ENCODE data around the gene AADACL4. TPM values are rescaled to one million over a fixed set of nuclear protein-coding genes. Genes with fewer than 3 reads are reported as not detected.

The AADACL4 gene
- total and polyA plus RNA-seq, 9 of the 15 experiments (the other 6 are each of a cell fraction or from before 2014, with no cell fraction given): not detected

DNA sequence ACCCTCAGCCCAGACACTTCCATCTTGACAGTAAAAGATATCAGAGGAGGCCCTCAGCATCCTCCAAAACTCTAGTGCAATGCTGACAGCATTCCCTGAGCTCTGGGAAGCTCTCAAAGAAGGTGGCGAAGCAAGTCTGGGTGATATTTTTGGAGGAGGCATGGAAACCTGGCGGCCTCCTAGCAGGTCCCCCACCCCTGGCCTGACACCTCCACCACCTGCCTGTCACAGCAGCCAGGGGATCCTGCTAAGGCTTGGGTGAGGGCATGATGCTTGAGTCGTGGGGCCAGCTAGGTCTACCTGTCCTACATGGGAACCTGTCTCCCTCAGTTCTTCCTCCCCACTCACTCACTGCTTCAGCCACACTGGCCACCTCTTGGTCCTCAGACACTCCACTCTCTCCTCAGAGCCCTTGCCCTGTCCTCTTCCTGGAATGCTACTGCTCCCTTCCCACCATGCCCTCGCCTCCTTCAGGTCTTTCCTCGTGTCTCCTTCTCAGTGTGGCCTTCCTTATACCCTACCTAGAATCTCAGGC, 34.3 kb upstream of the AADACL4 start:
- no peak overlapping the region for H2AFZ ChIP-seq (ENCODE audit: low read depth, low read length)
- DNase-seq (ENCODE audit: extremely low read depth in 1 of 4, low spot score in 3 of 4): no peak
- peaks cover 82% of the 10 kb centered on the region for H3K79me2 ChIP-seq (ENCODE audit: control insufficient read depth, insufficient read depth, low read length)
- peak overlapping the region in 1 of 2 experiments; percentile 31; a peak in 1 of 4 replicates for H3K9ac ChIP-seq (ENCODE audit: insufficient read depth in 1 of 2, low read depth in 2 of 2, low read length in 2 of 2)
- H4K20me1 ChIP-seq (replicated peaks; ENCODE audit: control insufficient read depth, insufficient read depth, low read length): peaks cover 11% of the 10 kb centered on the region; the same call in 1 of the 2 replicates
- ChIA-PET POLR2A (interaction anchor here (0.6 to 1.4 kb wide), 9 partner anchors 8 to 682 kb away, joined by 3 to 6 read pairs (median 3); partner anchors contain the start of gene DHRS3), CTCF (ENCODE audit: low intra/inter-chr PET ratio) (no interaction called here)
- no peak overlapping the region; the same call in 2 of the 3 replicates for H3K27ac ChIP-seq (ENCODE audit: extremely low read depth, low read depth, low read length)
- H3K4me1 ChIP-seq (replicated peaks in 1 of 2; ENCODE audit: control insufficient read depth in 2 of 2, insufficient read depth in 2 of 2, low read length in 2 of 2): peaks cover 6 to 12% of the 10 kb centered on the region in 2 experiments
- intact Hi-C loops (cut with micrococcal nuclease) (no loop called here), in situ Hi-C loops (cut with MboI) (loop anchor here (25.0 kb wide), 1 partner anchor 297 kb away; no protein-coding TSS in a partner anchor)
- H3K9me3 ChIP-seq (replicated peaks; ENCODE audit: control insufficient read depth, insufficient read depth, low read depth, low read length): no peaks in the 10 kb centered on the region; the same call in 1 of the 2 replicates
- H3K27me3 ChIP-seq (ENCODE audit: control insufficient read depth in 2 of 2, insufficient read depth in 2 of 2, low read length in 2 of 2): no peaks in the 10 kb centered on the region
- peaks cover 80% of the 10 kb centered on the region for H3K36me3 ChIP-seq (ENCODE audit: control insufficient read depth, insufficient read depth, low read length)
- no peak for FAIRE-seq
- peak; percentile 16 for ATAC-seq
- no peak overlapping the region for H3K4me2 ChIP-seq (ENCODE audit: insufficient read depth, low read length)
- no peak overlapping the region for H3K4me3 ChIP-seq
- WGBS (ENCODE audit: insufficient coverage, low coverage, missing lambda C conversion rate): 71% methylated on average over 4 of the region's 5 CpGs
- no TSS peak for BruUV-seq (replicated peaks)
- H3K9me1 ChIP-seq (ENCODE audit: control insufficient read depth, insufficient read depth, low read length): no peaks in the 10 kb centered on the region
- TF ChIP-seq UBTF (IDR thresholded peaks at IDR 0.05; ENCODE audit: borderline replicate concordance in 1 of 2, low read depth in 2 of 2, low read length in 2 of 2): no peak
- TF ChIP-seq NFIC (IDR thresholded peaks at IDR 0.05): no peak
- TF ChIP-seq RAD51 (IDR thresholded peaks at IDR 0.05; ENCODE audit: borderline replicate concordance, low read depth): no peak
- TF ChIP-seq ZNF444 (CRISPR knock-in tag; IDR thresholded peaks at IDR 0.05): no peak
- TF ChIP-seq SUPT5H (IDR thresholded peaks at IDR 0.05): peak; percentile 77
- TF ChIP-seq CHD2 (IDR thresholded peaks at IDR 0.05; ENCODE audit: low read depth, low read length): 0 out of 2 replicates have a peak, but pooled peaks have one; percentile 35
- no peak for TF ChIP-seq ZNF778 (CRISPR knock-in tag; IDR thresholded peaks at IDR 0.05)
- TF ChIP-seq GATA2 (CRISPR knock-in tag; IDR thresholded peaks at IDR 0.05): no peak
- TF ChIP-seq, protein P1, sequence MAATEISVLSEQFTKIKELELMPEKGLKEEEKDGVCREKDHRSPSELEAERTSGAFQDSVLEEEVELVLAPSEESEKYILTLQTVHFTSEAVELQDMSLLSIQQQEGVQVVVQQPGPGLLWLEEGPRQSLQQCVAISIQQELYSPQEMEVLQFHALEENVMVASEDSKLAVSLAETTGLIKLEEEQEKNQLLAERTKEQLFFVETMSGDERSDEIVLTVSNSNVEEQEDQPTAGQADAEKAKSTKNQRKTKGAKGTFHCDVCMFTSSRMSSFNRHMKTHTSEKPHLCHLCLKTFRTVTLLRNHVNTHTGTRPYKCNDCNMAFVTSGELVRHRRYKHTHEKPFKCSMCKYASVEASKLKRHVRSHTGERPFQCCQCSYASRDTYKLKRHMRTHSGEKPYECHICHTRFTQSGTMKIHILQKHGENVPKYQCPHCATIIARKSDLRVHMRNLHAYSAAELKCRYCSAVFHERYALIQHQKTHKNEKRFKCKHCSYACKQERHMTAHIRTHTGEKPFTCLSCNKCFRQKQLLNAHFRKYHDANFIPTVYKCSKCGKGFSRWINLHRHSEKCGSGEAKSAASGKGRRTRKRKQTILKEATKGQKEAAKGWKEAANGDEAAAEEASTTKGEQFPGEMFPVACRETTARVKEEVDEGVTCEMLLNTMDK (IDR thresholded peaks at IDR 0.05; ENCODE audit: borderline replicate concordance, insufficient read depth, low read depth, low read length, poor library complexity, severe bottlenecking): no peak
- no peak for TF ChIP-seq MCM3 (IDR thresholded peaks at IDR 0.05)
- TF ChIP-seq HDAC6 (IDR thresholded peaks at IDR 0.05; ENCODE audit: low read depth, low read length): no peak
- TF ChIP-seq, protein P2, sequence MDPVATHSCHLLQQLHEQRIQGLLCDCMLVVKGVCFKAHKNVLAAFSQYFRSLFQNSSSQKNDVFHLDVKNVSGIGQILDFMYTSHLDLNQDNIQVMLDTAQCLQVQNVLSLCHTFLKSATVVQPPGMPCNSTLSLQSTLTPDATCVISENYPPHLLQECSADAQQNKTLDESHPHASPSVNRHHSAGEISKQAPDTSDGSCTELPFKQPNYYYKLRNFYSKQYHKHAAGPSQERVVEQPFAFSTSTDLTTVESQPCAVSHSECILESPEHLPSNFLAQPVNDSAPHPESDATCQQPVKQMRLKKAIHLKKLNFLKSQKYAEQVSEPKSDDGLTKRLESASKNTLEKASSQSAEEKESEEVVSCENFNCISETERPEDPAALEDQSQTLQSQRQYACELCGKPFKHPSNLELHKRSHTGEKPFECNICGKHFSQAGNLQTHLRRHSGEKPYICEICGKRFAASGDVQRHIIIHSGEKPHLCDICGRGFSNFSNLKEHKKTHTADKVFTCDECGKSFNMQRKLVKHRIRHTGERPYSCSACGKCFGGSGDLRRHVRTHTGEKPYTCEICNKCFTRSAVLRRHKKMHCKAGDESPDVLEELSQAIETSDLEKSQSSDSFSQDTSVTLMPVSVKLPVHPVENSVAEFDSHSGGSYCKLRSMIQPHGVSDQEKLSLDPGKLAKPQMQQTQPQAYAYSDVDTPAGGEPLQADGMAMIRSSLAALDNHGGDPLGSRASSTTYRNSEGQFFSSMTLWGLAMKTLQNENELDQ (CRISPR knock-in tag; IDR thresholded peaks at IDR 0.05; ENCODE audit: borderline replicate concordance): no peak
- peak; percentile 28; the same call in 1 of the 2 replicates for TF ChIP-seq PML (IDR thresholded peaks at IDR 0.05; ENCODE audit: low read length)
- no peak for TF ChIP-seq TFE3 (CRISPR knock-in tag; IDR thresholded peaks at IDR 0.05)

Measured in K562 (cell line).